ENCODE measurements around the gene ANKRD11.

GRCh38 chr16:89288966-89289365 lies 201.4 kb downstream of the ANKRD11 start:
- TF ChIP-seq CTCF (IDR thresholded peaks at IDR 0.05), result no peak
- TF ChIP-seq TCF7L2 (IDR thresholded peaks at IDR 0.05; ENCODE audit: low read depth, low read length), result no peak
- no peak for TF ChIP-seq REST (IDR thresholded peaks at IDR 0.05; ENCODE audit: insufficient read depth in 1 of 2, low read depth in 2 of 2, low read length in 1 of 2)
- TF ChIP-seq POLR2AphosphoS5 (IDR thresholded peaks at IDR 0.05; ENCODE audit: low read depth, low read length), result no peak
- no peak for TF ChIP-seq SIN3A (IDR thresholded peaks at IDR 0.05; ENCODE audit: borderline replicate concordance, insufficient read depth, low read depth, low read length)

All from Panc1 (cell line).